GM18861 (cell line): ENCODE measurements around the gene NFIA.

Experiments
- ATAC-seq: cut with Tn5 transposase; IDR thresholded peaks from one replicate; pipeline ENCODE4 v1.9.1; 2021; ENCODE audit not compliant: unreplicated experiment

The NFIA gene

GRCh38 chr1:61240878-61241277, 158.5 kb downstream of the NFIA start:
- ATAC-seq = no peak

GRCh38 chr1:61241411-61241838, 159.1 kb downstream of the NFIA start:
- ATAC-seq = no peak

- ATAC-seq = no peak
Measured at GRCh38 chr1:61241973-61242381, 159.6 kb downstream of the NFIA start.

GRCh38 chr1:61244114-61244513, 161.8 kb downstream of the NFIA start:
- no peak for ATAC-seq

GRCh38 chr1:61245696-61246400, 163.5 kb downstream of the NFIA start:
- ATAC-seq = no peak

- ATAC-seq = no peak
Measured at GRCh38 chr1:61247051-61247825, 164.9 kb downstream of the NFIA start.

GRCh38 chr1:61247881-61248752, 165.8 kb downstream of the NFIA start:
- ATAC-seq = no peak

GRCh38 chr1:61250933-61251332, 168.6 kb downstream of the NFIA start:
- ATAC-seq = no peak

GRCh38 chr1:61253059-61253735, 170.8 kb downstream of the NFIA start:
- ATAC-seq = no peak

GRCh38 chr1:61253912-61254633, 171.7 kb downstream of the NFIA start:
- ATAC-seq = no peak

- no peak for ATAC-seq
Measured at GRCh38 chr1:61254634-61255357, 172.4 kb downstream of the NFIA start.

- no peak for ATAC-seq
Measured at GRCh38 chr1:61255358-61255703, 173.0 kb downstream of the NFIA start.

GRCh38 chr1:61259379-61260148, 177.2 kb downstream of the NFIA start:
- ATAC-seq = no peak

GRCh38 chr1:61260171-61260570, 177.8 kb downstream of the NFIA start:
- ATAC-seq = no peak

- ATAC-seq = no peak
Measured at GRCh38 chr1:61261595-61261994, 179.2 kb downstream of the NFIA start.

- ATAC-seq = no peak
Measured at GRCh38 chr1:61263905-61264824, 181.8 kb downstream of the NFIA start.

GRCh38 chr1:61264825-61265242, 182.5 kb downstream of the NFIA start:
- ATAC-seq = no peak

GRCh38 chr1:61265665-61266064, 183.3 kb downstream of the NFIA start:
- ATAC-seq = no peak
